ENCODE results near the gene MBP. TPM values are rescaled to one million over a fixed set of nuclear protein-coding genes. Genes with fewer than 3 reads are reported as not detected.

Gene MBP
- total RNA-seq, 2 donors from 2014 or later, result 15.4 to 15.8 TPM

GRCh38 chr18:77090546-77091174 is 41.9 kb downstream of the MBP start:
- peak overlapping the region; percentile 26 to 62 for H3K27ac ChIP-seq
- no peak for DNase-seq (ENCODE audit: low spot score)
- no peaks in the 10 kb centered on the region for H3K27me3 ChIP-seq

GRCh38 chr18:77089723-77090285 is 42.8 kb downstream of the MBP start:
- Histone ChIP-seq H3K9me3 (no peaks in the 10 kb centered on the region), H3K4me1 (peaks cover 0 to 54% of the 10 kb centered on the region in 2 donors), H3K27ac (peak overlapping the region in 1 of 2 donors; percentile 62), H3K4me3 (no peak overlapping the region), H3K36me3 (no peaks in the 10 kb centered on the region), H3K27me3 (no peaks in the 10 kb centered on the region)
- no peak for DNase-seq (ENCODE audit: low spot score)
- no peak for TF ChIP-seq CTCF (IDR thresholded peaks at IDR 0.05)

More at GRCh38 chr18:77090546-77091174, 41.9 kb downstream of the MBP start:
- H3K36me3 ChIP-seq, result no peaks in the 10 kb centered on the region
- H3K4me1 ChIP-seq, result peaks cover 0 to 46% of the 10 kb centered on the region in 2 donors
- TF ChIP-seq CTCF (IDR thresholded peaks at IDR 0.05), result no peak
- H3K4me3 ChIP-seq, result no peak overlapping the region
- H3K9me3 ChIP-seq, result no peaks in the 10 kb centered on the region

- no peak for TF ChIP-seq CTCF (IDR thresholded peaks at IDR 0.05)
- Histone ChIP-seq H3K36me3 (no peaks in the 10 kb centered on the region), H3K4me1 (peaks cover 0 to 61% of the 10 kb centered on the region in 2 donors), H3K27ac (peak overlapping the region; percentile 35 to 62), H3K9me3 (no peaks in the 10 kb centered on the region), H3K27me3 (no peaks in the 10 kb centered on the region), H3K4me3 (no peak overlapping the region)
- no peak for DNase-seq (ENCODE audit: low spot score)
These were observed 43.4 kb downstream of the MBP start for GRCh38 chr18:77088963-77089722.

GRCh38 chr18:77087393-77088141 is 45.0 kb downstream of the MBP start:
- no peak for TF ChIP-seq CTCF (IDR thresholded peaks at IDR 0.05)
- H3K36me3 ChIP-seq, result no peaks in the 10 kb centered on the region
- H3K4me3 ChIP-seq, result peak overlapping the region; percentile 26 to 47
- DNase-seq (ENCODE audit: low spot score), result no peak
- peak overlapping the region; percentile 67 to 81 for H3K27ac ChIP-seq
- H3K27me3 ChIP-seq, result no peaks in the 10 kb centered on the region
- no peaks in the 10 kb centered on the region for H3K9me3 ChIP-seq
- H3K4me1 ChIP-seq, result peaks cover 0 to 62% of the 10 kb centered on the region in 2 donors

- Histone ChIP-seq H3K4me3 (peak overlapping the region; percentile 26 to 47), H3K9me3 (no peaks in the 10 kb centered on the region), H3K27me3 (no peaks in the 10 kb centered on the region), H3K27ac (peak overlapping the region; percentile 67 to 81), H3K36me3 (no peaks in the 10 kb centered on the region), H3K4me1 (peaks cover 0 to 62% of the 10 kb centered on the region in 2 donors)
- no peak for DNase-seq (ENCODE audit: low spot score)
- no peak for TF ChIP-seq CTCF (IDR thresholded peaks at IDR 0.05)
These were observed 45.8 kb downstream of the MBP start for GRCh38 chr18:77086656-77087392.

Measured in right atrium auricular region (tissue), 2 donors.